Measurements from ENCODE around the gene C22orf31.

DNA sequence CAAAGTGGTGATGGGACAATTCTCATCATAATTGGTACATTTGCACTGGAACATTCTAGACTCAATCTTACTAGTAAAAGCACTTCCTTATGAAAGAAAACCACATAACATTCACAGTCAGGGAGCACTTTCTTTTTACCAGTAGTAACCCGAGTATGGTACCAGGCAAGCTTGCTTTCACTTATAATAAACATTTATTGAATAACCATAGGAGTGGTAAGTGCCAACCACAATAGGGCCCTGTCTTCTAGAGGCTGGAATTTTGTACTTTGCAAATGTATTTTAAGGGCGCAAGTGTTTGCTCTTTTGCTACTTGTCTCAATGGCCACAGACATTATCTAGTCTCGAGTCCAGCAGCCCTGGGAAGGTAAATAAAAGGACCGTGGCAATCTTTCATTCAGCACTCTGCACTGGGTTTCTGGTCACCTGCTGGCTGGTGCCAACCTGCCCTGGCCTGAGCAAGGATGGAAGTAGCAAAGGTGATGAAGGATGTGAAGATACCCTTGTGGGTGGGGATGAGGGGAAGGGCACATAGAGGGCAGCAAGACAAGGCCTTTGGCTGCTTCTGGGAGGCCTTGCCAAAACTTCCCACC lies 24.2 kb downstream of the C22orf31 start:
- TF ChIP-seq, protein P1, sequence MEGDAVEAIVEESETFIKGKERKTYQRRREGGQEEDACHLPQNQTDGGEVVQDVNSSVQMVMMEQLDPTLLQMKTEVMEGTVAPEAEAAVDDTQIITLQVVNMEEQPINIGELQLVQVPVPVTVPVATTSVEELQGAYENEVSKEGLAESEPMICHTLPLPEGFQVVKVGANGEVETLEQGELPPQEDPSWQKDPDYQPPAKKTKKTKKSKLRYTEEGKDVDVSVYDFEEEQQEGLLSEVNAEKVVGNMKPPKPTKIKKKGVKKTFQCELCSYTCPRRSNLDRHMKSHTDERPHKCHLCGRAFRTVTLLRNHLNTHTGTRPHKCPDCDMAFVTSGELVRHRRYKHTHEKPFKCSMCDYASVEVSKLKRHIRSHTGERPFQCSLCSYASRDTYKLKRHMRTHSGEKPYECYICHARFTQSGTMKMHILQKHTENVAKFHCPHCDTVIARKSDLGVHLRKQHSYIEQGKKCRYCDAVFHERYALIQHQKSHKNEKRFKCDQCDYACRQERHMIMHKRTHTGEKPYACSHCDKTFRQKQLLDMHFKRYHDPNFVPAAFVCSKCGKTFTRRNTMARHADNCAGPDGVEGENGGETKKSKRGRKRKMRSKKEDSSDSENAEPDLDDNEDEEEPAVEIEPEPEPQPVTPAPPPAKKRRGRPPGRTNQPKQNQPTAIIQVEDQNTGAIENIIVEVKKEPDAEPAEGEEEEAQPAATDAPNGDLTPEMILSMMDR (conservative IDR thresholded peaks at IDR 0.05; ENCODE audit: low read depth in 2 of 2), result no peak
- no peak for TF ChIP-seq EZH2phosphoT487 (IDR thresholded peaks at IDR 0.05; ENCODE audit: unreplicated experiment)
- no peak for TF ChIP-seq POLR2AphosphoS5 (IDR thresholded peaks at IDR 0.05; ENCODE audit: low read depth)
